ENCODE measurements around the gene GPC3. TPM values are rescaled to one million over a fixed set of nuclear protein-coding genes. Genes with fewer than 3 reads are reported as not detected.

The GPC3 gene
- total and polyA plus RNA-seq, 2 donors (not counting 3 experiments of a cell fraction or from before 2014, with no cell fraction given): not detected

- ChIA-PET CTCF (interaction anchor here (1.3 to 2.1 kb wide), 2 partner anchors 67 to 185 kb away, joined by 3 to 5 read pairs; no protein-coding TSS in a partner anchor), POLR2A (no interaction called here)
- Histone ChIP-seq H4K20me1 (replicated peaks; ENCODE audit: control insufficient read depth, extremely low read depth, insufficient read depth, low read length) (no peaks in the 10 kb centered on the region), H2AFZ (ENCODE audit: low read depth, low read length) (no peak overlapping the region), H3K79me2 (ENCODE audit: control insufficient read depth, insufficient read depth, low read length) (no peaks in the 10 kb centered on the region), H3K9me1 (replicated peaks; ENCODE audit: control insufficient read depth, extremely low read depth, insufficient read depth, low read length) (no peaks in the 10 kb centered on the region), H3K27me3 (ENCODE audit: control insufficient read depth in 2 of 2, insufficient read depth in 2 of 2, low read length in 2 of 2) (no peaks in the 10 kb centered on the region), H3K4me2 (ENCODE audit: insufficient read depth, low read length) (no peak overlapping the region), H3K4me3 (replicated peaks in 1 of 3; ENCODE audit: insufficient read depth in 1 of 3, low read depth in 1 of 3, low read length in 3 of 3) (no peak overlapping the region), H3K9ac (replicated peaks; ENCODE audit: extremely low read depth, insufficient read depth, low read length) (no peak overlapping the region), H3K4me1 (ENCODE audit: control insufficient read depth, extremely low read depth, insufficient read depth, low read length) (no peaks in the 10 kb centered on the region), H3K27ac (ENCODE audit: insufficient read depth, low read depth, low read length) (no peak overlapping the region), H3K36me3 (ENCODE audit: control insufficient read depth in 2 of 2, extremely low read depth in 1 of 2, insufficient read depth in 2 of 2, low read length in 2 of 2) (no peaks in the 10 kb centered on the region), H3K9me3 (replicated peaks; ENCODE audit: control insufficient read depth, insufficient read depth, low read length) (no peaks in the 10 kb centered on the region)
- BruUV-seq (replicated peaks): no TSS peak
- dilution Hi-C loops (cut with MboI; ENCODE audit: extremely low pct_ligation_motif_present, low sequenced_read_pairs) (no loop called here), intact Hi-C loops (cut with micrococcal nuclease) (no loop called here)
- no peak for FAIRE-seq
- no peak for DNase-seq (ENCODE audit: low read depth, low spot score)
- TF ChIP-seq POLR2A (IDR thresholded peaks at IDR 0.05; ENCODE audit: low read depth, low read length) (no peak), GATA2 (IDR thresholded peaks at IDR 0.05; ENCODE audit: insufficient read depth, insufficient read length, low read depth, low read length) (no peak), CTCF (IDR thresholded peaks at IDR 0.05; ENCODE audit: extremely low read depth in 1 of 2, insufficient read depth in 1 of 2, low read depth in 1 of 2, low read length in 2 of 2) (no peak), FOS (IDR thresholded peaks at IDR 0.05; ENCODE audit: borderline replicate concordance, insufficient read depth, low read length) (no peak), JUN (IDR thresholded peaks at IDR 0.05; ENCODE audit: borderline replicate concordance, insufficient read depth, insufficient read length, low read depth) (no peak), EZH2 (IDR thresholded peaks at IDR 0.05; ENCODE audit: borderline replicate concordance, low read depth, low read length, severe bottlenecking) (no peak), MYC (IDR thresholded peaks at IDR 0.05; ENCODE audit: low read depth, low read length) (no peak), MAX (IDR thresholded peaks at IDR 0.05; ENCODE audit: insufficient read depth, insufficient read length) (no peak), POLR2AphosphoS5 (IDR thresholded peaks at IDR 0.05; ENCODE audit: insufficient read depth, low read depth, low read length) (no peak)
These were observed 26.3 kb downstream of the GPC3 start for GRCh38 chrX:133958997-133959688.
